ENCODE measurements around the gene HIVEP1. TPM values are rescaled to one million over a fixed set of nuclear protein-coding genes. Genes with fewer than 3 reads are reported as not detected.
"Not testable (repeated sequence)": the region's sequence is repeated elsewhere in the genome, so short reads cannot be mapped to it uniquely, and the experiment has no call there.

Gene HIVEP1
- total RNA-seq, 1 donor from 2014 or later = 13.7 TPM

GRCh38 chr6:12105271-12105670 is 93.2 kb downstream of the HIVEP1 start:
- H3K4me1 ChIP-seq = peaks cover 29% of the 10 kb centered on the region
- DNase-seq = no peak
- H3K9me3 ChIP-seq (replicated peaks) = no peaks in the 10 kb centered on the region
- no peak for TF ChIP-seq CTCF (IDR thresholded peaks at IDR 0.05; ENCODE audit: borderline replicate concordance)
- peak overlapping the region; percentile 25 for H3K27ac ChIP-seq (replicated peaks)
- H3K27me3 ChIP-seq (ENCODE audit: low read depth) = no peaks in the 10 kb centered on the region
- peak overlapping the region; percentile 22 for H3K4me3 ChIP-seq
- intact Hi-C loops (cut with micrococcal nuclease) = no loop called here
- peaks cover 11% of the 10 kb centered on the region for H3K36me3 ChIP-seq

GRCh38 chr6:12108376-12108775 is 96.3 kb downstream of the HIVEP1 start:
- H3K9me3 ChIP-seq (replicated peaks); H3K4me3 ChIP-seq; DNase-seq; intact Hi-C loops (cut with micrococcal nuclease); H3K27me3 ChIP-seq (ENCODE audit: low read depth); H3K27ac ChIP-seq (replicated peaks): not testable (repeated sequence)
- Histone ChIP-seq H3K4me1 (peaks cover 21% of the 10 kb centered on the region), H3K36me3 (peaks cover 11% of the 10 kb centered on the region)

DNA sequence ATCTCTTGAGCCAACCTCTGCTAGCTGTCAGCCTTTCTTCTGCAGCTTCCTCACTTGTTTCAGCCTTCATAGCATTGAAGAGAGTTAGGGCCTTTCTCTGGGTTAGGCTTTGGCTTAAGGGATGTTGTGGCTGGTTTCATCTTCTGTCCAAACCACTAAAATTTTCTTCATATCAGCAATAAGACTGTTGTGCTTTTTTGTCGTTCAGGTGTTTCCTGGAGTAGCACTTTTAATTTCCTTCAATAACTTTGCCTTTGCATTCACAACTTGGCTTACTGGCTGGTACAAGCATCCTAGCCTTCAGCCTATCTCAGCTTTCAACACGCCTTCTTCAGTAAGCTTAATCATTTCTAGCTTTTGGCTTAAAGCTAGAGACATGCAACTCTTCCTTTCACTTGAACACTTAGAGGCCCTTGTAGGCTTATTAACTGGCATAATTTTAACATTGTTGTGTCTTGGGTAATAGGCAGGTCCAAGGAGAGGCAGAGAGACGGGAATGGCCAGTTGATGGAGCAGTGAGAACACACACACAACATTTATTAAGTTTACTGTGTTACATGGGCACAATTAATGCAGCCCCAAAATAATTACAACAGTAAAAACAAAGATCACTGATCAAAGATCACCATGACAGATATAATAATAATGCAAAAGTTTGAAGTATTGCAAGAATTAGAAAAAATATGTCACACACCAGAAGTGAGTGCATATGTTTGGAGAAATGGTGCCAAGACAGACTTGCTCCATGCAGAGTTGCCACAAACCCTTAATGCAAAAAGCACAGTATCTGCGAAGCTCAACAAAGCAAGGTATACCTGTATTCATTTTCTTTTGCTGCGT is 98.6 kb downstream of the HIVEP1 start:
- intact Hi-C loops (cut with micrococcal nuclease) = no loop called here
- H3K27ac ChIP-seq (replicated peaks) = no peak overlapping the region
- H3K4me1 ChIP-seq = peaks cover 21% of the 10 kb centered on the region
- H3K36me3 ChIP-seq = peaks cover 11% of the 10 kb centered on the region
- H3K9me3 ChIP-seq (replicated peaks) = peaks cover 3% of the 10 kb centered on the region
- no peaks in the 10 kb centered on the region for H3K27me3 ChIP-seq (ENCODE audit: low read depth)
- TF ChIP-seq CTCF (IDR thresholded peaks at IDR 0.05; ENCODE audit: borderline replicate concordance) = no peak
- no peak for DNase-seq
- no peak overlapping the region for H3K4me3 ChIP-seq

DNA sequence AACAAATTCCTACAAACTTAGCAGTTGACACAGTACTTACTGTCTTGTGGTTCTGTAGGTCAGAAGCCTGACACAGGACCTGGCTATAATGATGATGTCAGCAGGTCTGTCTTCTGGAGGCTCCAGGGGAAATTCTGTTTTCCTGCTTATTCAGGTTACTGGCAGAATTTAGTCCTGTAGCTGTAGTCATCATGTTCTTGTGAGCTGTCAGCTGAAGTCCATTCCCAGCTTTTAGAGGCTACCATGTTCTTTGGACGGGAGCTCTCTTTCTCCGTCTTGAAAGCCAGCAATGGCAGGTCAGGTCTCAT is 99.2 kb downstream of the HIVEP1 start:
- no peak for TF ChIP-seq CTCF (IDR thresholded peaks at IDR 0.05; ENCODE audit: borderline replicate concordance)
- Histone ChIP-seq H3K4me3 (no peak overlapping the region), H3K4me1 (peaks cover 21% of the 10 kb centered on the region), H3K36me3 (peaks cover 11% of the 10 kb centered on the region), H3K9me3 (replicated peaks) (peaks cover 9% of the 10 kb centered on the region), H3K27me3 (ENCODE audit: low read depth) (no peaks in the 10 kb centered on the region), H3K27ac (replicated peaks) (no peak overlapping the region)
- no peak for DNase-seq
- intact Hi-C loops (cut with micrococcal nuclease) = no loop called here

DNA sequence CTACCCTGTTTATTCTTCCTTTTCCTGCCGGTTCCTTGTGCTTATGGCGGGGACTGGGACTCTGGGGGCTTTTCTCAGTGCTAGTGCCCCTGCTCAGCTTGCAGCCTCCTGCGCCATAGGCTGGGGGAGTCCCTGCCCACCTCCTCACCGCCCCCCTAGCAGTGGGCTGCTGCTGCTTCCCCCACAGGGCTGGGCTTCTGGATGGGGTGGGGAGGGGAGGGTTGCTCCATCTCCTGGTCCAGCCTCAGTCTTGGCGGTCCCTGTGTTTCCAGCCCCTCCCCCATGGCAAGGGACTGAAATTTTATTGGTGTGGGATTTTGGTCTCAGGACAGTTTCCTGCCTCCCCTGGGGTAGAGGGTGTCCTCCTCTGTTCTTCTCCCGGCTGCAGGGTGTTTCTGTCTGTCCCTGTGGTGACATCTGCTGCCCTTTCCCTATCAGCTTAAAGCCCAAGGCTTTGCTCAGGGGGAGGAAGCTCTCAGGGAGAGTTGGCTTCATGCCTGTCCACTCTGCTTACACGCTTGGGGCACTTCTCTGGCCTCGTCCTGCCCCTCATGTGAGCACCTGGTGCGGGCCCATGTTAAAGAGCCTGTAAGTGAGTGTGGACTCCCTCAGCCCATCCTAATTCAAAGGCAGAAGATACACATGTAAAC is 100.6 kb downstream of the HIVEP1 start:
- H3K27ac ChIP-seq (replicated peaks) = no peak overlapping the region
- no peak for TF ChIP-seq CTCF (IDR thresholded peaks at IDR 0.05; ENCODE audit: borderline replicate concordance)
- peaks cover 22% of the 10 kb centered on the region for H3K9me3 ChIP-seq (replicated peaks)
- no peaks in the 10 kb centered on the region for H3K27me3 ChIP-seq (ENCODE audit: low read depth)
- H3K4me1 ChIP-seq = peaks cover 21% of the 10 kb centered on the region
- intact Hi-C loops (cut with micrococcal nuclease) = no loop called here
- peaks cover 11% of the 10 kb centered on the region for H3K36me3 ChIP-seq
- H3K4me3 ChIP-seq = no peak overlapping the region
- DNase-seq = no peak

- peaks cover 21% of the 10 kb centered on the region for H3K4me1 ChIP-seq
- intact Hi-C loops (cut with micrococcal nuclease) = no loop called here
- H3K27ac ChIP-seq (replicated peaks) = no peak overlapping the region
- no peak for DNase-seq
- peaks cover 11% of the 10 kb centered on the region for H3K36me3 ChIP-seq
- H3K27me3 ChIP-seq (ENCODE audit: low read depth) = no peaks in the 10 kb centered on the region
- peaks cover 25% of the 10 kb centered on the region for H3K9me3 ChIP-seq (replicated peaks)
- TF ChIP-seq CTCF (IDR thresholded peaks at IDR 0.05; ENCODE audit: borderline replicate concordance) = no peak
- H3K4me3 ChIP-seq = no peak overlapping the region
Measured at GRCh38 chr6:12113190-12113577, 101.1 kb downstream of the HIVEP1 start.

Measured in left ventricle myocardium inferior (tissue), 1 donor.